Stimulated activated CD4-positive, alpha-beta T cell treated with anti-CD3 and anti-CD28 coated beads, Interleukin-4, amount 100 ng/mL, for 24 hours (primary cell): ENCODE data around the gene CMIP.
"Not testable (repeated sequence)": the region's sequence is repeated elsewhere in the genome, so short reads cannot be mapped to it uniquely, and the experiment has no call there.

Experiments
- DNase-seq: peaks from one replicate; pipeline ENCODE4 v3.0.0-alpha.2; 2020

The CMIP gene

GRCh38 chr16:81520151-81520470, 75.5 kb downstream of the CMIP start:
- DNase-seq: no peak

DNA sequence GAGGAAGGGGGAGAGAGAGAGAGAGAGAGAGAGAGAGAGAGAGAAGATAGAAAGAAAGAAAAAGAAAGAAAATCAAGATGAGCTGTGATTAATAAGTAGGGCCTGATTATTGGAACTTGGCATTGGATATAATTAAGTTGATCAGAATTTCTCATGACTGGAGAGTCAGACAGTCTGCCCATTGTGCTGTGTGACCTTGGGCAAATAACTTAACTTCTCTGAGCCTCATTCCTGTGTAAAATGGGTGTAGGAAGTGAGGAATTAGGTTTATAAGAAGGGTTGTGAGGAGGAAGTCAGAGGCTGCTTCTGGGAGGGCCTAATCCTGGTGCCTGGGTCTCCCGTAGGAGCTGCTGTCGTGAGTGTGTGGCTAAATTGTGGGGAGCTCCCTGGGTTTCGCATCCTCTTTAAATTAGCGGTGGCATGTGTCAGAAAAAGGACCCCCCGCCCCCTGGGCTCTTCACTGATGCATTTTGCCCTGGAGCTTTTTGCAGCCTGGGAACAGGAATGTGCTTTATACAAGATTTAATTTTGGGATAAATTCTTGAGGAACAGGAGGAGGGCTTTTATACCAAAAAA, 76.0 kb downstream of the CMIP start:
- no peak for DNase-seq

DNA sequence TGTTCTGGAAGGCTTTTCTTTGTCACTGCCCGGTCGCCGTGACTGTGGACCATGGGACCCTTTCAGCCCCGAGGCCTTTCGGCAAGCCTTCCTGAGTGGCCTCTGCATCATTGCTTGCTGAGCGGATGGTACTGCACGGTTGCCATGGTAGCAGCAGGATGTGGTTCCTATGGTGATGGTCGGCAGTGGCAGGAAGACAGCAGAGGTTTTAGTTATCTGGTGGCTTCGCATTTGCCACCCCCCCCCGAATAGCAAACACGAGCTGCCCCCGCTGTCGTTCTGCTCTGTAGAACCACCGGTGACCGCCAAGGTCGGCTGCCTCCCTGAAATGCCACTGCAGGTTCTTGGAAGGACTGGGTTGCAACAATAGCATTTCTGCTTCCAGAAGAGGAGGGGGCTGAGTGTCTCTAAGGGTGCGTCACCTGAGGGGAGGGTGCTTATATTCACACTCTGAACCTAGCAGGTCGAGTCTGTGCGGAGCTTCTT, 76.6 kb downstream of the CMIP start:
- DNase-seq: peak; percentile 60

DNA sequence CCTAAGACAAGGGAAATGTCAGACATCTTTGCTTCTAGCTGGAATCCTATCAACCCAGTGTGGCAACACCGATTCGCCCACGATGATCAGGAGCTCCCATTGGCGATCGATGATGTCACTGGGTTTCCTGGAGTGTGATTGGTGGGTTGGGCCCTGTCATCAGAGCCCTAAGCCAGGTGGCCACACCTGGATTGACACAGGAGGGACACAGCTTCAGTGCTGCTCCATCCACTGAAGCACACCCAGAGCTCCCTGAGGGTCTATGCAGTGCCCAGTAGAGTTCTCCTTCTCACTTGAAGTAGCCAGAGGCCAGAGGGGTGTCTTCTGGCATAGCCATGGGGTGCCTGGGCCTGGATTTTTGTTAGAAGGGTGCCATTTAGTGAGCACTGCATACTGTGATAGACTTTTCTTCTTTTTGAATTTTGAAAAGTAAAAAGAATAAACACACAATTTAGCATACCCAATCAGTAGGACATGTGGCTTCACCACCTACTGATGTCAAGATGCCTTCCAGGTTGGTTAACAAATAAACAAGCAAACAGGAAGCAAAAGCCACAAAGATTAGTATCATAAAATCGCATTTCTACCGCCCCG, 77.6 kb downstream of the CMIP start:
- no peak for DNase-seq

DNA sequence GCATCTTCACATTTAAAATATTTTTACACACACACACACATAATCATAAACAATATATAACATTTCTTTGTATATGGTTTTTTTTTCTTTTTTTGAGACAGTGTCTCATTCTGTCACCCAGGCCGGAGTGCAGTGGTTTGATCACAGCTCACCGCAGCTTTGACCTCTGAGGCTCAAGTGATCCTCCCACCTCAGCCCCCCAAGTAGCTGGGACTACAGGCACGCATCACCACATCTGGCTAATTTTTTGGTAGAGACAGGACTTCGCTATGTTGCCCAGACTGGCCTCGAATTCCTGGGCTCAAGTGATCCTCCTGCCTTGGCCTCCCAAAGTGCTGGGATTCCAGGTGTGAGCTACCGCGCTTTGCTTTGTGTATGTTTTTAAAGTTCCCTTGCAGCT, 78.2 kb downstream of the CMIP start:
- DNase-seq: not testable (repeated sequence)

- DNase-seq: no peak
Observed at GRCh38 chr16:81523387-81524115, 78.9 kb downstream of the CMIP start.

GRCh38 chr16:81524382-81524781, 79.8 kb downstream of the CMIP start:
- DNase-seq: peak; percentile 24

DNA sequence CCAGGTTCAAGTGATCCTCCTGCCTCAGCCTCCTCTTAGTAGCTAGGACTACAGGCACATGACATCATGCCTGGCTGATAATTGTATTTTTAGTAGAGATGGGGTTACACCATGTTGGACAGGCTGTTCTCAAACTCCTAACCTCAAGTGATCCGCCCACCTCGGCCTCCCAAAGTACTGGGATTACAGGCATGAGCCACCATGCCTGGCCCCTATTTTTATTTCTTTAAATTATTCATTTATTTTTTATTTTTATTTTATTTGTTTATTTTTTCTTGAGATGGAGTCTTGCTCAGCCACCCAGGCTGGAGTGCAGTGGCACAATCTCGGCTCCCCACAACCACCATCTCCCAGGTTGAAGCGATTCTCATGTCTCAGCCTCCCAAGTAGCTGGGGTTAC, 80.3 kb downstream of the CMIP start:
- DNase-seq: not testable (repeated sequence)

DNA sequence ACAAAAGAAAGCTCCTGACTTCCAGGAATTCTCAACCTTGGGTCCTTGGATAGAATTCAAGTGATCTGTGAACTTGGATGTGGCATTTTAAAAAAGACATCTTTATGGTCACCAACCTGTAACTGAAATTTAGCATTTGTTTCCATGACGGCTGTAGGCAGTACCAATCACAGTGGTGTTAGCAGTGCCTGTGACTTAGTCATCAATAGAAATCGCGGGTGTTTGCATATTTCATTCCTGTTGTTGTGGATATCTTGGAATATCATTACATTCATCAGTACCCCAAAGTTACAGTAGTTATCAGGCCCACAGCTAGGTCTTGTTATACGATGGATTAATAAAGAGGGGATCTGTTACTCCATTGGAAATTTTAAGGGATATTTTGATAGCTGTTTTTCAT, 81.6 kb downstream of the CMIP start:
- no peak for DNase-seq

- no peak for DNase-seq
Observed at GRCh38 chr16:81526935-81527334, 82.3 kb downstream of the CMIP start.

GRCh38 chr16:81527477-81528178, 83.0 kb downstream of the CMIP start:
- DNase-seq: no peak

DNA sequence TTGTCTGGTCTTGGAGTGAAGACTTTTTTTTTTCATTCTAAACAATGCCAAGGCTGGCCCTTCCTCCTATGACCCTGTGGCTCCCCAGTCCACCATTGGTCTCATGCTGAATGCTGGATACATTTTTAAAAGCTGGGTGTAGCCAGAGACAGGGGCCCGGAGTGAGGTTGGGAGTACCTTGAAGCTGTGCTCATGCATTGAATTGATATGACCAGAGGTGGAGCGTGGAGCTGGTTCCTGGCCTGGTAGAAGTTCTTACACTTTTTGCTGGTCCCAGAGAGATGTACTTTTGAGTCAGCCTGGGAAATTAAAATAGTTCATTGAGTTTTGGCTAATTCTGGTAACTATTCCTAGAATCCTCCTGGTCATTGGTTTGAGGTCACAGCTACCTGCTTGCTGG, 83.6 kb downstream of the CMIP start:
- no peak for DNase-seq

DNA sequence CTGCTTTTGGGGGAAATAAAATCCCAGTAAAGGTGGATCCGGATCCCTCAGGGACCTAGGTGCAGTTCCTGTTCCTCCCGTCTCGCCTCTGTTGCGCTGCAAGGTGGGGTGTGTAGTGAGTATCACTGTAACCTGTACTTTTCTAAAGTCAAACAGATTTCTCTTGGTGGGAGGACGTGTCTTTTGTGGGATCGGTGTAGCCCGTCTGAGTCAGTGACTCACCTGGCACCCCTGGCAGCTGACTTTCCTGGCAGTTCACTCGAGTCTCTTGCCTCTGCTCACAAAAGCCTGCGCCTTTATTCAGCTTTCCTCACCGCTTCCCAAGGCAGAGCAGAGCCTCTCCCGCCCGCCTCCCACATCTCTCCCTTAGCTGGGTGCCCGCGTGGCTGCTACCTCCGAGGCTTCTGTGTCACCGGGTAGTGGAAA, 85.7 kb downstream of the CMIP start:
- DNase-seq: no peak

DNA sequence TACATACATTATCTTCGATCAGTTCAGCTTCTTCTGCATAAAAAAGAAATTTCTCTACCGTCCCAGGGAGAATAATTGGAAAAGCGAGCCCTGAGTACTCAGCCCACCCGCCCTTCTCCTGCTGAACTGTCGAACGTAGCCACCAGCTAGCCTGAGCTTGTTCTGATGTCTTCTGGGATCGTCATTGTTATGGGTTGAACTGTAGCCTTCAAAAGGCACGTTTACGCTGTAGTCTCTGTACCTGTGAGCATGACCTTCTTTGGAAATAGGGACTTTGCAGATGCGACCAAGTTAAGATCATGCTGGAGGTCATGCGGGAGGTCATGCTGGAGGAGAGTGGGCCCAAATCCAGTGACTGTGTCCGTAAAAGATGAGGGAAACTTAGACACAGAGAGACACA, 86.2 kb downstream of the CMIP start:
- DNase-seq: no peak

- DNase-seq: no peak
Observed at GRCh38 chr16:81531419-81531821, 86.8 kb downstream of the CMIP start.

GRCh38 chr16:81532491-81533174, 88.0 kb downstream of the CMIP start:
- no peak for DNase-seq

- DNase-seq: no peak
Observed at GRCh38 chr16:81533175-81533507, 88.5 kb downstream of the CMIP start.

GRCh38 chr16:81535679-81536360, 91.2 kb downstream of the CMIP start:
- no peak for DNase-seq

DNA sequence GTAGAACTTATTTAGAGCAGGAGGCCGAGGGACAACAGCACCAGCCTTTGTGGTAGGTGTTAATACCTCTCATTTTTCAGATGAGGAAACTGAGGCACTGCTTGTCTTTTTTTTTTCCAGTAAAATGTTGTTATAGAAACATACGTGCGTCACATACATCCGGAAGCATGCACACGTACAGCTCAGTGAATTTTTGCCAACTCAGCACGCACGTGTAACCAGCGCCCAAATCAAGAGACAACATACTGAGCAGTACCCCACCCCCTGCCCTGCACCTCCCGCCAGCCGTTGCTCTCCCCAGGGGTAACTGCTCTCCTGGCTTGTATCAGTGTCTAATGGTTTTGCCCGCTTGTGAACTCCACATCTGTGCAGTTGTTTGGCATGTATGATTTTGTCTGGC, 92.0 kb downstream of the CMIP start:
- no peak for DNase-seq

GRCh38 chr16:81537721-81538561, 93.3 kb downstream of the CMIP start:
- DNase-seq: no peak

DNA sequence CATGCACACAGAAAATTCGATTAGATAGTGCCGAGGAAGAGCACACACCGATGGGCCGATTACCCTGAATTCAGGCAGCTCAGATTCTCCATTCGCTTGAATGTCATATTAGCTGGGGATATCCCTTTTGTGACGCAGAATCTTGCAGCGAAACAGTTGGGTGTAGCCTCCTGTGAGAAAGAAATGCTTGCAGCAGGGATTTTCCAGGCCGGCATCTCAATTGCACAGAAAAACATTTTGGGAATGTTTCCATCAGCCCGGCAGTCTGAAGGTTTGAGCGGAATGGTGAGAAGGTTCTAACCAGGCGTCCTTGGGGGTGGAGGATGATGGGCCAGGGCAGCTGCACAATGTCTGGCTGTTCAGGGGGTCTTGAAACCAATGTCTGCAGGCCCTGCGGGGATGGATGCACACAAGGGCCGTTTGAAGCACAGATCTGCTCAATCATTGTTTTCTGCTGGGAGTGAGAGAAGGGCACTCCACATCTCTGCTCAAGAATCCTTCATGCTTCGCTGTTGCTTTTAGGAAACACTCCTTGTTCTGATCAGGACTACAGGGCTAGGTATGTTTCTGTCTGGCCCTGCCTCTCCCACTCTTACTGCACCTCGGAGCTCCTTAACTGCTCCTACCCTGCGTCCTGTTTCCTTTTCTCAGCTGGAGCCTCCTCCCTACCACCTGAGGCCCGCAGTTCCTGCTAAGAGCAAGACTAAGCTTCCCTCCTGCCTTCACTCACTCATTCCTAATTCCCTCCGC, 94.6 kb downstream of the CMIP start:
- DNase-seq: no peak
